ENCODE data around the gene MXRA8. TPM values are rescaled to one million over a fixed set of nuclear protein-coding genes. Genes with fewer than 3 reads are reported as not detected.

MXRA8 gene
- total RNA-seq, 1 donor from 2014 or later: 24.3 TPM

DNA sequence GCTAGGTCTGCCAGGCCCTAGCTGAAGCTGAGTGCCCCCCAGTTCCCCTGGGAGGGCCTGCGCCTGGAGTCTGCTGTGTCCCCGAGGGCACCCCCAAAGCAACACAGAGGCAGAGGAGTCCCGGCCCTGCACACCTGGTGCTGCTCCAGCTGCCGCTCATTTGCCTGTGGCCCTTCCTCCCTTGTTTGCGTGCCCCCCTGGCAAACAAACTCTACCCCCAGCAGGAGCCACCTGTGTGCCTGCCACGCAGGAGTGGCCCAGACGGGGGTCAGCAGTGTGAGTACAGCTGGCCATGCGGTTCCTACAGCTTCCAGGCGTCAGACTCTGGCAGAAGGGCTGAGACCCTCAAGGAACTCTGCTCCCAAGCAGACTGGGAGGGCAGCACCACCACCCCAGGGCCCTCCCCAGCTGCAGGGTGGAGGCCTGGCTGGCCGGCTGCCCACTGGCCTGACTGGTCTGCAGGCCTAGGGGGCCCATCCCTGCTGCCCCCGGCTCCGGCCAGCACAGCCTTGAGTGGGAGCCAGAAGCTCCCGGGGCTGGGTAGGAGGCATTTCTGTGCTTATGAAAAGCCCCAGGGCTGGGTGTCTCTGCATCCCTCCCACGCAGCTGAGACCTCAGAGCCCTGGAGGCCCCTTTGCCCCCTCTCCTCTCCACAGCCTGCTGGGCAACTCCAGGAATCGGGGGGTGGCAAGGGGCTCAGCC, 27.8 kb downstream of the MXRA8 start:
- no peaks in the 10 kb centered on the region for H3K36me3 Mint-ChIP-seq (ENCODE audit: insufficient read depth)
- no peak for DNase-seq (ENCODE audit: low spot score, unreplicated experiment)
- no peaks in the 10 kb centered on the region for H3K27me3 Mint-ChIP-seq
- no peak overlapping the region for H3K27ac Mint-ChIP-seq
- H3K4me3 Mint-ChIP-seq (ENCODE audit: low read depth): no peak overlapping the region
- H3K4me1 Mint-ChIP-seq (ENCODE audit: low read depth): no peaks in the 10 kb centered on the region
- TF ChIP-seq, protein P1, sequence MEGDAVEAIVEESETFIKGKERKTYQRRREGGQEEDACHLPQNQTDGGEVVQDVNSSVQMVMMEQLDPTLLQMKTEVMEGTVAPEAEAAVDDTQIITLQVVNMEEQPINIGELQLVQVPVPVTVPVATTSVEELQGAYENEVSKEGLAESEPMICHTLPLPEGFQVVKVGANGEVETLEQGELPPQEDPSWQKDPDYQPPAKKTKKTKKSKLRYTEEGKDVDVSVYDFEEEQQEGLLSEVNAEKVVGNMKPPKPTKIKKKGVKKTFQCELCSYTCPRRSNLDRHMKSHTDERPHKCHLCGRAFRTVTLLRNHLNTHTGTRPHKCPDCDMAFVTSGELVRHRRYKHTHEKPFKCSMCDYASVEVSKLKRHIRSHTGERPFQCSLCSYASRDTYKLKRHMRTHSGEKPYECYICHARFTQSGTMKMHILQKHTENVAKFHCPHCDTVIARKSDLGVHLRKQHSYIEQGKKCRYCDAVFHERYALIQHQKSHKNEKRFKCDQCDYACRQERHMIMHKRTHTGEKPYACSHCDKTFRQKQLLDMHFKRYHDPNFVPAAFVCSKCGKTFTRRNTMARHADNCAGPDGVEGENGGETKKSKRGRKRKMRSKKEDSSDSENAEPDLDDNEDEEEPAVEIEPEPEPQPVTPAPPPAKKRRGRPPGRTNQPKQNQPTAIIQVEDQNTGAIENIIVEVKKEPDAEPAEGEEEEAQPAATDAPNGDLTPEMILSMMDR (IDR thresholded peaks at IDR 0.05; ENCODE audit: unreplicated experiment): no peak
- no peaks in the 10 kb centered on the region for H3K9me3 Mint-ChIP-seq (ENCODE audit: low read depth)

DNA sequence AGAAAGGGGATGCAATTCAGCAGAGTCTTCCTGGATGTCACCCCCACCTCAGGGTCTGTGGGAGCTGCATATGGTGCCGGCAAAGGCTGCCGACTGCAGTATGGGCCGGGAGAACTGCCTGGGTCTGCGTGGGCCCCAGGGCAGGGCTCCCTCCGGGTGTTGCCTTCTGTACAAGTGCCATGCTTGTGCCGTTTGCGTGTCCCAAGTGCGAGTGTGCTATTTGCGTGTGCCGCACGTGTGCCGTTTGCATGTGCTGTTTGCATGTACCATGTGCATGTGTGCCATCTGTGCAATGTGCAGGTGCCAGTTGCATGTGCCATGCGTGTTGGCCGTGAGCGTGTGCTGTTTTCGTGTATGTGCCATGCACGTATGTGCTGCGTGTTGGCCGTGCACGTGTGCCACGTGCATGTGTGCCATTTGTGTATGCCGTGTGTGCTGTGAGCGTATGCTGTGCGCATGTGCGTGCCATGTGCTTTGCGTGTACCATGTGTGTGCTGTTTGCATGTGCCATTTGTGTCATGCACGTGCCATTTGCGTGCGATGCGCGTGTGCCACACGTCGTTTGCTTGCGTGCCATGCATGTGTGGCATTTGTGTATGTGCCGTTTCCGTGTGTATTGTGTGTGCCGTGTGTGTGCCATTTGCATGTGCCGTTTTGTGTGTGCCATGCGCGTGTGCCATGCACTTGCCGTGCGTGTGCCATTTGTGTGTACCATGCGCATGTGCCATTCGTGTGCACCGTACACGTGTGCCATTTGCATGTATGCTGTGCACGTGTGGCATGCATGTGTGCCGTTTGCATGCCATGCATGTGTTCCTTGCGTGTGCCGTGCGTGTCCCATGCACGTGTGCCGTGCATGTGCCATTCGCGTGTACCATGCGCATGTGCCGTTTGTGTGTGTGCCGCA, 28.8 kb downstream of the MXRA8 start:
- Mint-ChIP-seq H3K4me1 (ENCODE audit: low read depth) (no peaks in the 10 kb centered on the region), H3K9me3 (ENCODE audit: low read depth) (no peaks in the 10 kb centered on the region), H3K27ac (no peak overlapping the region), H3K36me3 (ENCODE audit: insufficient read depth) (no peaks in the 10 kb centered on the region), H3K27me3 (no peaks in the 10 kb centered on the region), H3K4me3 (ENCODE audit: low read depth) (no peak overlapping the region)
- no peak for DNase-seq (ENCODE audit: low spot score, unreplicated experiment)
- TF ChIP-seq, protein P1 (IDR thresholded peaks at IDR 0.05; ENCODE audit: unreplicated experiment): no peak

DNA sequence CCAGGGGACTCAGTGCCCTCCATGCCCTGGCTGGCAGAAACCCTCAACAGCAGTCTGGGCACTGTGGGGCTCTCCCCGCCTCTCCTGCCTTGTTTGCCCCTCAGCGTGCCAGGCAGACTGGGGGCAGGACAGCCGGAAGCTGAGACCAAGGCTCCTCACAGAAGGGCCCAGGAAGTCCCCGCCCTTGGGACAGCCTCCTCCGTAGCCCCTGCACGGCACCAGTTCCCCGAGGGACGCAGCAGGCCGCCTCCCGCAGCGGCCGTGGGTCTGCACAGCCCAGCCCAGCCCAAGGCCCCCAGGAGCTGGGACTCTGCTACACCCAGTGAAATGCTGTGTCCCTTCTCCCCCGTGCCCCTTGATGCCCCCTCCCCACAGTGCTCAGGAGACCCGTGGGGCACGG, 30.1 kb downstream of the MXRA8 start:
- Mint-ChIP-seq H3K4me3 (ENCODE audit: low read depth) (no peak overlapping the region), H3K36me3 (ENCODE audit: insufficient read depth) (no peaks in the 10 kb centered on the region)
- TF ChIP-seq, protein P1 (IDR thresholded peaks at IDR 0.05; ENCODE audit: unreplicated experiment): no peak

DNA sequence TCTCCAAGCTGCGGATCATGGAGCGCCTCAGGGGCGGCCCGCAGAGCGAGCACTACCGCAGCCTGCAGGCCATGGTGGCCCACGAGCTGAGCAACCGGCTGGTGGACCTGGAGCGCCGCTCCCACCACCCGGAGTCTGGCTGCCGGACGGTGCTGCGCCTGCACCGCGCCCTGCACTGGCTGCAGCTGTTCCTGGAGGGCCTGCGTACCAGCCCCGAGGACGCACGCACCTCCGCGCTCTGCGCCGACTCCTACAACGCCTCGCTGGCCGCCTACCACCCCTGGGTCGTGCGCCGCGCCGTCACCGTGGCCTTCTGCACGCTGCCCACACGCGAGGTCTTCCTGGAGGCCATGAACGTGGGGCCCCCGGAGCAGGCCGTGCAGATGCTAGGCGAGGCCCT, 31.1 kb downstream of the MXRA8 start:
- no peak for DNase-seq (ENCODE audit: low spot score, unreplicated experiment)
- no peaks in the 10 kb centered on the region for H3K9me3 Mint-ChIP-seq (ENCODE audit: low read depth)
- H3K4me3 Mint-ChIP-seq (ENCODE audit: low read depth): no peak overlapping the region
- H3K27me3 Mint-ChIP-seq: no peaks in the 10 kb centered on the region
- TF ChIP-seq, protein P1 (IDR thresholded peaks at IDR 0.05; ENCODE audit: unreplicated experiment): no peak
- peaks cover 5% of the 10 kb centered on the region for H3K4me1 Mint-ChIP-seq (ENCODE audit: low read depth)
- no peak overlapping the region for H3K27ac Mint-ChIP-seq
- no peaks in the 10 kb centered on the region for H3K36me3 Mint-ChIP-seq (ENCODE audit: insufficient read depth)

More for the DNA sequence above, 30.1 kb downstream of the MXRA8 start:
- Mint-ChIP-seq H3K27me3 (no peaks in the 10 kb centered on the region), H3K4me1 (ENCODE audit: low read depth) (peaks cover 4% of the 10 kb centered on the region), H3K27ac (no peak overlapping the region), H3K9me3 (ENCODE audit: low read depth) (no peaks in the 10 kb centered on the region)
- DNase-seq (ENCODE audit: low spot score, unreplicated experiment): no peak

DNA sequence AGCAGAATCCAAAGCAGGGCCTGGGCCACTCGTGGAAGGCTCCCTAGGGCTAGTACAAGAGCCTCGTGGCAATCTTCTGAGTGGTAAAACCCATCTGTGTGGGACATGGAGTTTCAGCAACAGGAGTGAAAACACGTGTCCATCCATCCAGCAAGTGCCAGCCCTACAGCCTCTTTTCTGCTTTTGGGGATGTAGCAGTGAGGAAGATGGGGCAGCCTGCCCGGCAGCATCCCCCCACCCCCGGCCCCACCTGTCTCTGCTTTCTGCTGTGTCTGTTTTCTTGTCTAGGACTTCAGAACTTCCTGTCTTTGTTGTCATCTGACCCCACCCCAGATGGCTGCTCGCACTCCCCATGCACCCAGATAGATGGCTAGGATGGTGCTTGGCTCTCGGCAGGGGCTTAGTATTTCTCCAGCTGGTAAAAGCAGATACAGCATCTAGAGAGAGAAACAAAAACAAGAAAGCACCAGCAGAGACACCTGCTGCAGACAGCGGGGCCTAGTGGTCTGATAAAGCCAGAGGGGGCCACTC, 32.2 kb downstream of the MXRA8 start:
- no peak for DNase-seq (ENCODE audit: low spot score, unreplicated experiment)
- Mint-ChIP-seq H3K9me3 (ENCODE audit: low read depth) (no peaks in the 10 kb centered on the region), H3K4me3 (ENCODE audit: low read depth) (peak overlapping the region; percentile 42), H3K27ac (peak overlapping the region; percentile 52), H3K36me3 (ENCODE audit: insufficient read depth) (no peaks in the 10 kb centered on the region), H3K27me3 (no peaks in the 10 kb centered on the region), H3K4me1 (ENCODE audit: low read depth) (peaks cover 7% of the 10 kb centered on the region)
- TF ChIP-seq, protein P1 (IDR thresholded peaks at IDR 0.05; ENCODE audit: unreplicated experiment): no peak

Data from progenitor cell of endocrine pancreas (in vitro differentiated cells).